Endothelial cell of umbilical vein (primary cell): Measurements from ENCODE around the gene LRRC47. TPM values are rescaled to one million over a fixed set of nuclear protein-coding genes. Genes with fewer than 3 reads are reported as not detected.
A peak's percentile ranks its signal among the peaks of the same experiment; 100 is the strongest.

ENCODE experiments used
- BruUV-seq: library from RNA; stranded (reverse); fragments of 400-500 nt; replicated peaks from 2 replicates; lab custom pipeline; 2021; lab: Mats Ljungman, UMichigan
- CTCF ChIA-PET: fragments of 300-600, 350-600 bp; sonication (Branson Sonifier 250); formaldehyde crosslinking; loops from one replicate; lab custom pipeline; 2021; ENCODE audit warnings: antibody characterized with exemption, inconsistent platforms; lab: Charles Lee
- POLR2A ChIA-PET: fragments of 300-600, 350-600 bp; sonication (Branson Sonifier 250); formaldehyde crosslinking; loops from one replicate; lab custom pipeline; 2021; ENCODE audit warnings: antibody characterized with exemption, inconsistent platforms; lab: Charles Lee
- DNase-seq: peaks from one replicate; pipeline ENCODE4 v3.0.0-alpha.2; 2011; ENCODE audit warnings: low read depth, low spot score
- FAIRE-seq: peaks from 2 replicates; lab custom pipeline; 2011; peaks lifted over from hg19 to GRCh38; lab: Jason Lieb, UNC
- H2AFZ ChIP-seq: 2 replicates; pipeline ENCODE4 v1.6.0; 2012; ENCODE audit warnings: low read depth, low read length, control low read depth, inconsistent platforms
- H3K27ac ChIP-seq: 2 replicates; pipeline ENCODE4 v1.5.1; 2011; ENCODE audit warnings: low read depth, mild to moderate bottlenecking, control low read depth, low read length, moderate library complexity; ENCODE audit not compliant: insufficient read depth
- H3K27me3 ChIP-seq, 2 experiments: 2 replicates each; pipeline versions ENCODE4 v1.6.0 to v1.6.1; 2011; ENCODE audit warnings: low read length in 2 of 2, mixed read lengths in 1 of 2; ENCODE audit not compliant: control insufficient read depth in 2 of 2, insufficient read depth in 2 of 2
- H3K36me3 ChIP-seq, 2 experiments: 2 replicates in 1 of 2; 3 replicates in 1 of 2; pipeline ENCODE4 v1.5.1; 2011; ENCODE audit warnings: low read length in 2 of 2, mild to moderate bottlenecking in 1 of 2, moderate library complexity in 1 of 2; ENCODE audit not compliant: control insufficient read depth in 2 of 2, insufficient read depth in 2 of 2; ENCODE audit errors: extremely low read depth in 1 of 2
- H3K4me1 ChIP-seq: 3 replicates; pipeline ENCODE4 v1.5.1; 2011; ENCODE audit warnings: mild to moderate bottlenecking, low read length; ENCODE audit not compliant: control insufficient read depth, insufficient read depth; ENCODE audit errors: extremely low read depth
- H3K4me2 ChIP-seq: 2 replicates; pipeline ENCODE4 v1.6.1; 2011; ENCODE audit warnings: low read length, control low read depth, mixed read lengths; ENCODE audit not compliant: insufficient read depth
- H3K4me3 ChIP-seq, 3 experiments: fragments of 200-600 bp in 1 of 3; sonication (generic), shearing (Covaris generic) in 1 of 3; replicated peaks in 1 of 3; 2 replicates each; pipeline ENCODE4 v1.5.1; 2011 to 2016; ENCODE audit warnings: control low read depth in 3 of 3, low read length in 3 of 3, mild to moderate bottlenecking in 2 of 3, inconsistent platforms in 1 of 3, low read depth in 1 of 3, moderate library complexity in 1 of 3; ENCODE audit not compliant: insufficient read depth in 1 of 3
- H3K79me2 ChIP-seq: 2 replicates; pipeline ENCODE4 v1.6.0; 2012; ENCODE audit warnings: low read length, inconsistent platforms; ENCODE audit not compliant: control insufficient read depth, insufficient read depth
- H3K9ac ChIP-seq: replicated peaks from 2 replicates; pipeline ENCODE3; 2011; ENCODE audit warnings: low read length, control low read depth; ENCODE audit not compliant: insufficient read depth; ENCODE audit errors: extremely low read depth
- H3K9me1 ChIP-seq: replicated peaks from 3 replicates; pipeline ENCODE4 v1.6.0; 2011; ENCODE audit warnings: mild to moderate bottlenecking, low read length; ENCODE audit not compliant: control insufficient read depth, insufficient read depth; ENCODE audit errors: extremely low read depth
- H3K9me3 ChIP-seq: replicated peaks from 2 replicates; pipeline ENCODE4 v1.5.1; 2012; ENCODE audit warnings: low read length, inconsistent platforms; ENCODE audit not compliant: control insufficient read depth, insufficient read depth
- H4K20me1 ChIP-seq: replicated peaks from 2 replicates; pipeline ENCODE3; 2011; ENCODE audit warnings: mild to moderate bottlenecking, low read length; ENCODE audit not compliant: control insufficient read depth, insufficient read depth; ENCODE audit errors: extremely low read depth
- EZH2 ChIP-seq: IDR thresholded peaks from 2 replicates; pipeline ENCODE4 v1.6.1; 2012; ENCODE audit warnings: borderline replicate concordance, low read depth, mild to moderate bottlenecking, moderate library complexity, low read length, inconsistent platforms; ENCODE audit not compliant: severe bottlenecking
- FOS ChIP-seq: IDR thresholded peaks from 2 replicates; pipeline ENCODE4 v1.6.1; 2011; ENCODE audit warnings: mild to moderate bottlenecking, low read length, moderate library complexity, borderline replicate concordance; ENCODE audit not compliant: insufficient read depth
- GATA2 ChIP-seq: IDR thresholded peaks from 2 replicates; pipeline ENCODE4 v1.7.0; 2011; ENCODE audit warnings: low read depth, mild to moderate bottlenecking, moderate library complexity, mixed read lengths, low read length; ENCODE audit not compliant: insufficient read length, insufficient read depth
- JUN ChIP-seq: IDR thresholded peaks from 2 replicates; pipeline ENCODE4 v1.6.1; 2011; ENCODE audit warnings: borderline replicate concordance, low read depth; ENCODE audit not compliant: insufficient read length, insufficient read depth
- MYC ChIP-seq: IDR thresholded peaks from one replicate; pipeline ENCODE4 v1.6.1; 2011; ENCODE audit warnings: mild to moderate bottlenecking, low read depth, low read length
- POLR2A ChIP-seq: IDR thresholded peaks from 2 replicates; pipeline ENCODE4 v1.6.1; 2012; ENCODE audit warnings: low read depth, mild to moderate bottlenecking, control low read depth, low read length
- POLR2AphosphoS5 ChIP-seq: IDR thresholded peaks from 2 replicates; pipeline ENCODE4 v1.6.1; 2012; ENCODE audit warnings: low read depth, mild to moderate bottlenecking, control low read depth, low read length, moderate library complexity; ENCODE audit not compliant: insufficient read depth
- dilution Hi-C: fragments of 300-500 bp; cut with MboI; formaldehyde crosslinking; loops from one replicate; pipeline ENCODE4 v1.15.0; 2019; ENCODE audit warnings: low sequenced_read_pairs; ENCODE audit not compliant: extremely low pct_ligation_motif_present
- intact Hi-C: fragments of 100-400 bp; cut with micrococcal nuclease; formaldehyde crosslinking; loops from one replicate; pipeline ENCODE4 v1.10.0; 2022
- polyA plus RNA-seq, 4 experiments: library from polyadenylated mRNA; depleted of rRNA in 3 of 4; stranded (reverse) in 3 of 4; unstranded in 1 of 4; fragments of >200 nt; gene quantifications; 2 replicates each; pipeline versions ENCODE4 v1.2.1 to v1.2.3, GENCODE V29; 2011 to 2012; ENCODE audit warnings: missing spikeins in 1 of 4
- total RNA-seq: library from RNA; stranded (reverse); gene quantifications from 2 replicates; pipeline ENCODE4 v1.2.3, GENCODE V29; 2021
- TF ChIP-seq, protein P1 (sequence below), 2 donors: IDR thresholded peaks; 1 replicate in 1 of 2; 2 replicates in 1 of 2; pipeline ENCODE4 v1.5.1; 2011; ENCODE audit warnings: low read length in 2 of 2, mild to moderate bottlenecking in 2 of 2, moderate library complexity in 2 of 2, control low read depth in 1 of 2, inconsistent platforms in 1 of 2, low read depth in 1 of 2; ENCODE audit not compliant: insufficient read depth in 1 of 2; ENCODE audit errors: extremely low read depth in 1 of 2
- TF ChIP-seq, protein P2 (sequence below): IDR thresholded peaks from 2 replicates; pipeline ENCODE4 v1.6.1; 2011; ENCODE audit not compliant: insufficient read depth, insufficient read length

LRRC47 gene
- total and polyA plus RNA-seq, 2 donors (not counting 3 experiments of a cell fraction or from before 2014, with no cell fraction given) = 23.7 to 42.5 TPM

DNA sequence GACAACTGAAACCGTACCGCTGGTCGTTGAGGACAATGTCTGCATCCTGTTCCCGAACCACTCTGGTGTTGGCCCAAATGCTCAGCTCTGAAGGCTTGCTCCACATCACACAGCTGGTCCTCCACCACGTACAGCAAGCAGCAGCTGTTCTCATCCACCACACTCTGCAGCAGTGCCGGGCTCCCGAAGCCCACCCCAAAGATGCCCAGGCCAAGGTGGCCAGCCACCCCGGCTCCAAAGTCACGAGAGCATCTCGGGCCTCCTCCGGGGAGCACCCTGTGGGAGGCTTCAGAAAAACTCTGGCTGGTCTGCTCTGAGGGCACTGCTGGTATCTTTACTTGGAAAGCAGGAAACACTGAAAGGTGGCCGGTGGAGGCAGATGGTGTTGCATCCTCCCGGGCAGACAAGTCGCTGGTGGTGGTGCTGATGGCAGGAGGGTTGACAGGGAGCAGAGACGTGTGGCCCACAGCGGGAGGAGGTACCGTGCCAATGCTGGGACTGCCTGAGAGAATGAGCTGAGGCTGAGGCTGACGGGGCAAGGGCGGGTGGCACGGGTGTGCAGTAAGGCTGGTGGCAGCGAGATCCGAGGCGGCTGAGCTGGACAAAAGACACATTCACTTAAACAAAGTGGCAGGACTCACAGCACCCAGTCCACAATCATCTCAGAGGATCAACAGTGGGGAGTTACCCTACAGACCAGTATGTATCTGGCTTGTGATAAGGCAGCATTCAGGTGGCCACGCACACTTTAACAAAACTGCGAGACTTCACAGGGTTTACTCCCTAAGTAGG is 50.5 kb downstream of the LRRC47 start:
- H3K9ac ChIP-seq = no peak overlapping the region
- FAIRE-seq = no peak

More for the DNA sequence above, 50.5 kb downstream of the LRRC47 start:
- H3K9me3 ChIP-seq = no peaks in the 10 kb centered on the region
- H3K4me3 ChIP-seq = no peak overlapping the region
- TF ChIP-seq POLR2A = no peak
- TF ChIP-seq GATA2 = no peak
- TF ChIP-seq EZH2 = no peak
- TF ChIP-seq JUN = no peak
- TF ChIP-seq MYC = no peak
- TF ChIP-seq, protein P1, sequence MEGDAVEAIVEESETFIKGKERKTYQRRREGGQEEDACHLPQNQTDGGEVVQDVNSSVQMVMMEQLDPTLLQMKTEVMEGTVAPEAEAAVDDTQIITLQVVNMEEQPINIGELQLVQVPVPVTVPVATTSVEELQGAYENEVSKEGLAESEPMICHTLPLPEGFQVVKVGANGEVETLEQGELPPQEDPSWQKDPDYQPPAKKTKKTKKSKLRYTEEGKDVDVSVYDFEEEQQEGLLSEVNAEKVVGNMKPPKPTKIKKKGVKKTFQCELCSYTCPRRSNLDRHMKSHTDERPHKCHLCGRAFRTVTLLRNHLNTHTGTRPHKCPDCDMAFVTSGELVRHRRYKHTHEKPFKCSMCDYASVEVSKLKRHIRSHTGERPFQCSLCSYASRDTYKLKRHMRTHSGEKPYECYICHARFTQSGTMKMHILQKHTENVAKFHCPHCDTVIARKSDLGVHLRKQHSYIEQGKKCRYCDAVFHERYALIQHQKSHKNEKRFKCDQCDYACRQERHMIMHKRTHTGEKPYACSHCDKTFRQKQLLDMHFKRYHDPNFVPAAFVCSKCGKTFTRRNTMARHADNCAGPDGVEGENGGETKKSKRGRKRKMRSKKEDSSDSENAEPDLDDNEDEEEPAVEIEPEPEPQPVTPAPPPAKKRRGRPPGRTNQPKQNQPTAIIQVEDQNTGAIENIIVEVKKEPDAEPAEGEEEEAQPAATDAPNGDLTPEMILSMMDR (IDR thresholded peaks at IDR 0.05; ENCODE audit: extremely low read depth in 1 of 2, insufficient read depth in 1 of 2, low read depth in 1 of 2, low read length in 2 of 2) = no peak
- TF ChIP-seq, protein P2, sequence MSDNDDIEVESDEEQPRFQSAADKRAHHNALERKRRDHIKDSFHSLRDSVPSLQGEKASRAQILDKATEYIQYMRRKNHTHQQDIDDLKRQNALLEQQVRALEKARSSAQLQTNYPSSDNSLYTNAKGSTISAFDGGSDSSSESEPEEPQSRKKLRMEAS = no peak
- no peak for TF ChIP-seq POLR2AphosphoS5
- no peak for TF ChIP-seq FOS
- DNase-seq = no peak
- H2AFZ ChIP-seq = no peak overlapping the region
- BruUV-seq = no TSS peak
- H3K79me2 ChIP-seq = peaks cover 5% of the 10 kb centered on the region
- H3K4me1 ChIP-seq = peaks cover 11% of the 10 kb centered on the region
- intact Hi-C loops (loop anchor here (2.0 kb wide), 1 partner anchor 27 kb away; the partner anchor contains the start of gene SMIM1), dilution Hi-C loops (no loop called here)
- no peak overlapping the region for H3K27ac ChIP-seq
- ChIA-PET CTCF (interaction anchor here (3.7 kb wide), 1 partner anchor 21 kb away, joined by 11 read pairs; no protein-coding TSS in a partner anchor), POLR2A (no interaction called here)
- H4K20me1 ChIP-seq = no peaks in the 10 kb centered on the region
- peak overlapping the region; percentile 61 for H3K4me2 ChIP-seq
- H3K36me3 ChIP-seq = peaks cover 0 to 16% of the 10 kb centered on the region in 2 experiments
- no peaks in the 10 kb centered on the region for H3K9me1 ChIP-seq
- H3K27me3 ChIP-seq = peaks cover 0 to 5% of the 10 kb centered on the region in 2 experiments
